NB4 (cell line): ENCODE measurements around the gene BCKDHB.
"Not testable (repeated sequence)": the region's sequence is repeated elsewhere in the genome, so short reads cannot be mapped to it uniquely, and the experiment has no call there.

ENCODE experiments used
- DNase-seq: peaks from one replicate; pipeline ENCODE4 v3.0.0; 2010; ENCODE audit warnings: low read depth
- H3K4me3 ChIP-seq: one replicate; pipeline ENCODE4 v1.5.1; 2011; ENCODE audit warnings: mild to moderate bottlenecking, low read depth, low read length, moderate library complexity
- CTCF ChIP-seq: IDR thresholded peaks from one replicate; pipeline ENCODE4 v1.5.1; 2012; ENCODE audit warnings: low read depth, low read length
- MYC ChIP-seq: IDR thresholded peaks from 2 replicates; pipeline ENCODE4 v1.6.1; 2011; ENCODE audit warnings: low read depth, low read length
- POLR2A ChIP-seq: IDR thresholded peaks from 2 replicates; pipeline ENCODE4 v1.6.1; 2011; ENCODE audit warnings: mild to moderate bottlenecking; ENCODE audit not compliant: insufficient read length; ENCODE audit errors: extremely low read depth
- TF ChIP-seq, protein P1 (sequence below): IDR thresholded peaks from 2 replicates; pipeline ENCODE4 v1.6.1; 2011; ENCODE audit warnings: low read depth, low read length

BCKDHB gene

DNA sequence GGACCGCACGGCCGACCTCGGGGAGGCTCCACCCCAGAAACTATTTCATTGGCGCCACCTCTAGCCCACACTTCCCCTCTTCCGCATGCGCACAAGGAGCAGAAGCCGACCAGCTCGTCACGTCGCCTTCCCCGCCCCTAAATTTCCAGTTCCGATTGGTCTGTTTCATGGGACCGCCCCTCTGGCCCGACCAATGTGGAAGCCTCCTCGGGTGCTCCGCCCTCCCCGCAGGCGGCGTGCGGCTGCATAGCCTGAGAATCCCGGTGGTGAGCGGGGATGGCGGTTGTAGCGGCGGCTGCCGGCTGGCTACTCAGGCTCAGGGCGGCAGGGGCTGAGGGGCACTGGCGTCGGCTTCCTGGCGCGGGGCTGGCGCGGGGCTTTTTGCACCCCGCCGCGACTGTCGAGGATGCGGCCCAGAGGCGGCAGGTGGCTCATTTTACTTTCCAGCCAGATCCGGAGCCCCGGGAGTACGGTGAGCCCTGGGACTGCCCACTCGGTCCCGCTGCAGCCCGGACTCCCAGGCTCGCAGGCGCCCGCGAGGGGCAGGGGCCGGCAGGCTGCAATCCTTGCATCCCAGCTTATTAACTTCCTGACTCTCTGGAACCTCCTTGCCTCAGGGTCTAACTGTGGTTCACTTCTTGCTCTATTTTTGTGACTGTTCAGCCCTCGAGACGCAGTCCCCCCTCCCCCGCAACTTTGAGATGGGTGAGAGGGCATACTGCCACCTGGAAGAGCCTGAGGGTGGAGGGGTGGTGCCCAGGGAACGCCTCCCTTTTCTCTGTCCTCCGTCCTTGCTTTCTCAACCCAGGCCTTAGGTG is at the start of gene BCKDHB:
TSS of gene BCKDHB (plus strand) at position 254 of the 818 bp plus-strand sequence. CDS start at position 277, 23 bp downstream.
- TF ChIP-seq, protein P1, sequence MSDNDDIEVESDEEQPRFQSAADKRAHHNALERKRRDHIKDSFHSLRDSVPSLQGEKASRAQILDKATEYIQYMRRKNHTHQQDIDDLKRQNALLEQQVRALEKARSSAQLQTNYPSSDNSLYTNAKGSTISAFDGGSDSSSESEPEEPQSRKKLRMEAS, result peak; percentile 74
- TF ChIP-seq CTCF, result no peak
- TF ChIP-seq POLR2A, result peak; percentile 83
- peak; percentile 59 for TF ChIP-seq MYC
- peak within 1 kb of the TSS; percentile 81 for H3K4me3 ChIP-seq
- DNase-seq, result peak; percentile 99

- DNase-seq, result no peak
- H3K4me3 ChIP-seq, result no peak overlapping the region
- TF ChIP-seq CTCF (no peak), POLR2A (no peak)
- TF ChIP-seq, protein P1, result no peak
Observed at GRCh38 chr6:80060774-80061173, 45.7 kb upstream of the BCKDHB start.

- not testable (repeated sequence) for H3K4me3 ChIP-seq, DNase-seq
Observed at GRCh38 chr6:80068146-80068545, 38.3 kb upstream of the BCKDHB start.

- H3K4me3 ChIP-seq, DNase-seq: not testable (repeated sequence)
Observed at GRCh38 chr6:80070431-80070830, 36.0 kb upstream of the BCKDHB start.

GRCh38 chr6:80077067-80077466 is 29.4 kb upstream of the BCKDHB start:
- DNase-seq, result no peak
- TF ChIP-seq CTCF (no peak), POLR2A (no peak), MYC (no peak)
- TF ChIP-seq, protein P1, result no peak
- H3K4me3 ChIP-seq, result no peak overlapping the region

GRCh38 chr6:80088637-80089036 is 17.8 kb upstream of the BCKDHB start:
- no peak overlapping the region for H3K4me3 ChIP-seq
- TF ChIP-seq POLR2A (no peak), MYC (no peak)
- TF ChIP-seq, protein P1, result no peak
- no peak for DNase-seq

- TF ChIP-seq CTCF, result no peak
- no peak for TF ChIP-seq POLR2A
- TF ChIP-seq MYC, result no peak
- TF ChIP-seq, protein P1, result no peak
- H3K4me3 ChIP-seq, result no peak overlapping the region
Observed at GRCh38 chr6:80091506-80091905, 15.0 kb upstream of the BCKDHB start.

More at GRCh38 chr6:80091506-80091905, 15.0 kb upstream of the BCKDHB start:
- DNase-seq, result no peak
